GM10248 (cell line): ENCODE results near the gene IRAK4.

Experiments used
- CTCF ChIA-PET: fragments of 300-600 bp; sonication (Branson Sonifier 250); formaldehyde crosslinking; extraction: SDS; loops from one replicate; lab custom pipeline; 2021; ENCODE audit warnings: antibody characterized with exemption; lab: Yijun Ruan, JAX
- POLR2A ChIA-PET: fragments of 350-650 bp; sonication (Branson Sonifier 250); formaldehyde crosslinking; extraction: SDS; loops from one replicate; lab custom pipeline; 2020; ENCODE audit warnings: antibody characterized with exemption; lab: Yijun Ruan, JAX
- DNase-seq: peaks from one replicate; pipeline ENCODE4 v3.0.0; 2012; ENCODE audit errors: extremely low spot score
- TF ChIP-seq, protein P1 (sequence below): IDR thresholded peaks from 2 replicates; pipeline ENCODE4 v1.5.1; 2012; ENCODE audit warnings: mild to moderate bottlenecking, low read depth; ENCODE audit errors: extremely low read depth, missing control alignments, control extremely low read depth

Gene IRAK4

DNA sequence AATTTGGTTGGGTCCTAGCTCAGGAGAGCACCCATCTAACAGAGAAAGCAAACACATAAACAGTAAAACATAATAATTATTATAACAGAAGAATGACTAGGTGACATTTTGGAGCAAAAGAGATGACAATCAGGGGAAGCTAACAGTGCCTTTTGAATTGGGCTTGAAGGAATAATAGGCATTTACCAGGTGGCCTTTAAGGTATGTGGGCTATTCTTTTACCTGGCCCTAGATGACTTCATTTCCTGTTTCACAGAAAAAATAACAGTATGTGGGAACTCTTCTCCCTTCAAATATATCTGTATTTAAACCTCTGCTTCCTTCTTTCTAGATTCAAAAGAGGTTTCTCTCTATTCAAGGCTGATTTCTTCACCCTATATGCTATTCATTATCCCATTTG lies 3.8 kb downstream of the IRAK4 start:
- no peak for DNase-seq
- CTCF ChIA-PET: interaction anchor here (0.9 to 1.8 kb wide), 3 partner anchors 9 to 17 kb away, joined by 5 to 7 read pairs (median 5); no protein-coding TSS in a partner anchor
- POLR2A ChIA-PET: no interaction called here
- TF ChIP-seq, protein P1, sequence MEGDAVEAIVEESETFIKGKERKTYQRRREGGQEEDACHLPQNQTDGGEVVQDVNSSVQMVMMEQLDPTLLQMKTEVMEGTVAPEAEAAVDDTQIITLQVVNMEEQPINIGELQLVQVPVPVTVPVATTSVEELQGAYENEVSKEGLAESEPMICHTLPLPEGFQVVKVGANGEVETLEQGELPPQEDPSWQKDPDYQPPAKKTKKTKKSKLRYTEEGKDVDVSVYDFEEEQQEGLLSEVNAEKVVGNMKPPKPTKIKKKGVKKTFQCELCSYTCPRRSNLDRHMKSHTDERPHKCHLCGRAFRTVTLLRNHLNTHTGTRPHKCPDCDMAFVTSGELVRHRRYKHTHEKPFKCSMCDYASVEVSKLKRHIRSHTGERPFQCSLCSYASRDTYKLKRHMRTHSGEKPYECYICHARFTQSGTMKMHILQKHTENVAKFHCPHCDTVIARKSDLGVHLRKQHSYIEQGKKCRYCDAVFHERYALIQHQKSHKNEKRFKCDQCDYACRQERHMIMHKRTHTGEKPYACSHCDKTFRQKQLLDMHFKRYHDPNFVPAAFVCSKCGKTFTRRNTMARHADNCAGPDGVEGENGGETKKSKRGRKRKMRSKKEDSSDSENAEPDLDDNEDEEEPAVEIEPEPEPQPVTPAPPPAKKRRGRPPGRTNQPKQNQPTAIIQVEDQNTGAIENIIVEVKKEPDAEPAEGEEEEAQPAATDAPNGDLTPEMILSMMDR: no peak

DNA sequence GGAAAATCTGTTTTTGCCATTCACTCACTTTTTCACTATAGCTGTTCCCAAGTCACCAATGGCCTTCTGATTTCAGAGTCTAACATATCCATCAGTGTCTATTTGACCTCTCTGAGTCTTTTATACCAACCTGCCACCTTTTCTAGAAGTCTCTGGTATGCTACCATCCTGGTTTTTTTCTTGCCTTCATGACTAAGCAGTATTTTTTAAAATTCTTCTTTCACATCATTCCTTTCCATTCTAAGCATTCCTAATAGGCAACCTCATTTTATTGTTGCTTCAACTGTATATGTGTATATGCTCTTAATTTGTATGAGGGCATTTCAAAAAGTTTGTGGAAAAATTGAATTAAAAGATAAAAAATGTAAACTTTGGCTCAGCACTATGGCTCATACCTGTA lies 5.0 kb downstream of the IRAK4 start:
- TF ChIP-seq, protein P1: no peak
- DNase-seq: no peak
- ChIA-PET CTCF (interaction anchor here (1.8 kb wide), 1 partner anchor 13 kb away, joined by 7 read pairs; no protein-coding TSS in a partner anchor), POLR2A (no interaction called here)

DNA sequence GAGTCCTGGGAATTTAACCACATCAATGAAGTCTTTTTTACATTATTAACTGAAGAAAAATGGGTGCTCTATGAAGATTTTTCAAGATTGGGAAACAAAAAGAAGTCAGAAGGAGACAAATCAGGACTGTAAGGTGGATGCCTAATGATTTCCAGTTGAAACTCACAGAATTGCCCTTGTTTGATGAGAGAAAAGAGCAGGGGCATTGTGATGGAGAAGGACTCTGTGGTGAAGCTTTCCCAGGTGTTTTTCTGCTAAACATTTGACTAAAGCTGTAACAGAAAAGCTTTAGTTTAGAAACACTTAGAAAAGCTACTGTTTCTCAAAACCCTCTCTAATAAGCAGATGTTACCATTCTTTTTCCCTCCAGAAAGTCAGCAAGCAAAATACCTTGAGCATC lies 5.8 kb downstream of the IRAK4 start:
- TF ChIP-seq, protein P1: no peak
- DNase-seq: no peak
- POLR2A ChIA-PET: no interaction called here
- CTCF ChIA-PET: interaction anchor here (0.9 kb wide), 1 partner anchor 42 kb away, joined by 3 read pairs; the partner anchor contains the start of gene TWF1

DNA sequence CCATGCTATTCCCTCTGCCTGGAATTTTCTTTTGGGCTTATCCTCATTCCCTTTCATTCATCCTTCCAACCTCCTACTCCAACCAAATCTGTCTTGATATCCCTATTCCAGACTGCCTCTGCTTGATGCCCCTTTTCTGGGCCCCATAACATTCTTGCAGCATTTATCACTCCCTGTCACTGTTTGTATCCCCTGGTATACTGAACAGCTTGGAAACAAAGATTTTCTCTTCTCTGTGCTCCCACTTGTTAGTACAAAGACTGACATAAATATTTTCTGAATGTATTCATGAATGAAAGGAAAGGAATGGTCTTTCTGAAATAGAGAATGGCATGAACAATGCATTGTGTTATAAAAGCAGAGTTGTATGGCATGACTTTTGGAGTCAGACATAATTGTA lies 7.5 kb downstream of the IRAK4 start:
- TF ChIP-seq, protein P1: no peak
- CTCF ChIA-PET: interaction anchor here (1.3 to 1.7 kb wide), 4 partner anchors 11 to 46 kb away, joined by 3 to 7 read pairs (median 4); no protein-coding TSS in a partner anchor
- no peak for DNase-seq
- POLR2A ChIA-PET: no interaction called here

DNA sequence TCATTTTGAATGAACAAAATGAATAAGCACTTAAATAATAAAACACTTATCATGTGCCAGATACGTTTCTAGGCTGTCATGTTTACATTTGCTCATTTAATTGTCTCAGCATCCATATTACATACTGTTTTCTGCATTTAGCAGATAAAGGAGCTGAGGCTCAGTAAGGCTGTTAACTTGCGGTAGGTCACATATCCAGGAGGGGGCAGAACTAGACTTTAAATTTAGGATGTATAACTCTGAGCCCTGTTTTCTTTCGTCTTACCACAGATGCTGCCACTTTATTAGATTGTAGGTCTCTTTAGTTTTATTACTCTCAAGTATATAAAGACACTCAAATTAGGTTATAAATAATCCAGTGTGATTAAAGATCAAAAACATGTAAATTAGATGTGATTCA lies 17.7 kb downstream of the IRAK4 start:
- ChIA-PET POLR2A (no interaction called here), CTCF (interaction anchor here (1.0 to 2.6 kb wide), 6 partner anchors 14 to 106 kb away, joined by 3 to 25 read pairs (median 6); no protein-coding TSS in a partner anchor)
- TF ChIP-seq, protein P1: peak; percentile 45
- peak; percentile 21 for DNase-seq

DNA sequence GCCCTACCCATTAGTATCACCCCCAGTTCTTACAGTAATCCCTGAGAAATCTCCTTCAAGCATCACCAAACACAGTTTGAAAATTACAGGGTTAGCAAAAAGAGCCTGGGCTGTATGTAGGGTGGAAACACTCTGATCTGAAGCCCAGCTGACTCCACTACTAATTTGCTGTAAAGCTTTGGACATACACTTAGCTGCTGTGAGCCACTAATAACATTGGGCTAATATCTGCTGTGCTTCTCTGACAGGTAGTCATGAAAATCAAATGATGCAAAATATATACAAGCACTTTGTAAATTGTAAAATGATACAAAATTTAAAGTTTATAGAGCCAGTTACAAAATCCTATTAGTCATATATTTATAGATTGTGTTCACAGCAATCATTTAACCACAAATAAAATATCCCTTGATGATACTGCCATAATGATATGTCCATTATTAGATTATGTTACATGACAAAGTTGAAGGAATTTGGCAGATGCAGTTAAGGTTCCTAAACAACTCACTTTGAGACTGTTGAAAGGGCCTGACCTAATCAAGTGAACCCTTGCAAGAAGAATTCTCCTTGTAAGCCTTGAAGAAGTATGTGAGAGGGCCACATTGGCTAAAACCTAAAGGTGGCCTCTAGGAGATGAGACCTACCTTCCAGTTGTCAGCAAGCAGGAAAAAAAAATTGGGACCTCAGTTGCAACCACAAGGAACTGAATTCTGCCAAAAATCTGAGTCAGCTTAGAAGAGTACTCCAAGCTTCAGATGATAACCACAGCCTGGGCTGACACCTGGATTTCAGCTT lies 28.3 kb downstream of the IRAK4 start:
- ChIA-PET POLR2A (no interaction called here), CTCF (interaction anchor here (1.5 to 7.2 kb wide), 2 partner anchors 9 to 17 kb away, joined by 6 to 35 read pairs; no protein-coding TSS in a partner anchor)
- TF ChIP-seq, protein P1: no peak
- DNase-seq: no peak
